HG02938 (cell line): ENCODE measurements around the gene SCO2.

ENCODE experiments used
- ATAC-seq: cut with Tn5 transposase; IDR thresholded peaks from one replicate; pipeline ENCODE4 v1.9.1; 2021; ENCODE audit warnings: mild to moderate bottlenecking, moderate library complexity; ENCODE audit not compliant: unreplicated experiment

SCO2 gene

GRCh38 chr22:50525104-50525857, at the start of gene SCO2:
SCO2 (minus strand) TSS chr22:50525598; CDS start chr22:50524411, 1,187 bp downstream.
- peak; percentile 38 for ATAC-seq

- no peak for ATAC-seq
Measured at GRCh38 chr22:50574383-50574755, 49.0 kb upstream of the SCO2 start.

GRCh38 chr22:50573491-50574382, 48.3 kb upstream of the SCO2 start:
- no peak for ATAC-seq

- ATAC-seq: no peak
Measured at GRCh38 chr22:50572965-50573364, 47.6 kb upstream of the SCO2 start.

GRCh38 chr22:50571264-50572175, 46.1 kb upstream of the SCO2 start:
- no peak for ATAC-seq

- ATAC-seq: no peak
Measured at GRCh38 chr22:50570861-50571260, 45.5 kb upstream of the SCO2 start.

- no peak for ATAC-seq
Measured at GRCh38 chr22:50569896-50570535, 44.6 kb upstream of the SCO2 start.

- ATAC-seq: no peak
Measured at GRCh38 chr22:50569041-50569459, 43.7 kb upstream of the SCO2 start.

GRCh38 chr22:50568626-50569025, 43.2 kb upstream of the SCO2 start:
- no peak for ATAC-seq

- ATAC-seq: no peak
Measured at GRCh38 chr22:50567721-50568252, 42.4 kb upstream of the SCO2 start.

- ATAC-seq: no peak
Measured at GRCh38 chr22:50564289-50564688, 38.9 kb upstream of the SCO2 start.

GRCh38 chr22:50563413-50564160, 38.2 kb upstream of the SCO2 start:
- ATAC-seq: no peak

GRCh38 chr22:50562523-50563412, 37.4 kb upstream of the SCO2 start, which contains the start of gene SYCE3:
SYCE3 (minus strand) TSS chr22:50562919; CDS start chr22:50556405, 6,514 bp downstream.
- ATAC-seq: peak; percentile 85

GRCh38 chr22:50561401-50562358, 36.3 kb upstream of the SCO2 start:
- no peak for ATAC-seq

- ATAC-seq: no peak
Measured at GRCh38 chr22:50560034-50560433, 34.6 kb upstream of the SCO2 start.

GRCh38 chr22:50556703-50557102, 31.3 kb upstream of the SCO2 start:
- ATAC-seq: no peak

- no peak for ATAC-seq
Measured at GRCh38 chr22:50553310-50553709, 27.9 kb upstream of the SCO2 start.
